T-helper 2 cell treated with Interferon-gamma antibody and Interleukin-4, amounts not matched to agents 100 ng/mL and 5 ng/mL, for 36 hours (primary cell): Measurements from ENCODE around the gene PPP1R7. TPM values are rescaled to one million over a fixed set of nuclear protein-coding genes. Genes with fewer than 3 reads are reported as not detected.

Experiments used
- intact Hi-C: fragments of 100-400 bp; cut with micrococcal nuclease; formaldehyde crosslinking; loops from one replicate; pipeline ENCODE4 v1.15.1; 2023
- total RNA-seq: library from RNA; stranded (reverse); gene quantifications from 2 replicates; pipeline ENCODE4 v1.2.3, GENCODE V29; 2022

PPP1R7 gene
- total RNA-seq, 1 donor from 2014 or later: 93.6 TPM

- intact Hi-C loops: no loop called here
These were observed 11.5 kb downstream of the PPP1R7 start for GRCh38 chr2:241161646-241162281.

DNA sequence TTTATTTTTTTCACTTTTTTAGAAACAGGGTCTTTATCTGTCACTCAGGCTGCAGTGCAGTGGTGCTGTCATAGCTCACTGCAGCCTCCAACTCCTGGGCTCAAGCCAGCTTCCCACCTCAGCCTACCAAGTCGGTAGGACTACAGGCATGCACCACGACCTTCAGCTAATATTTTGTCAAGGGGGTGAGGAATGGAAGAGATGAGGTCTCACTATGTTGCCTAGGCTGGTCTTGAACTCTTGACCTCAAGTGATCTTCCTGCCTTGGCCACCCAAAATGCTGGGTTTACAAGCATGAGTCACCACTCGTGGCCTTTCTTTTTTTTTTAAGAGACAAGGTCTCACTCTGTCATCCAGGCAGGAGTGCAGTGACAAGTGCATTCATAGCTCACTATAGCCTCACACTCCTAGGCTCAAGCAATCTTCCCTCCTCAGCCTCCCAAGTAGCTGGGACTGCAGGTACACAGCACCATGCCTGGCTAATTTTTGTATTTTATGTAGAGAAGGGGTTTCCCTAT, 13.4 kb downstream of the PPP1R7 start:
- intact Hi-C loops: no loop called here

DNA sequence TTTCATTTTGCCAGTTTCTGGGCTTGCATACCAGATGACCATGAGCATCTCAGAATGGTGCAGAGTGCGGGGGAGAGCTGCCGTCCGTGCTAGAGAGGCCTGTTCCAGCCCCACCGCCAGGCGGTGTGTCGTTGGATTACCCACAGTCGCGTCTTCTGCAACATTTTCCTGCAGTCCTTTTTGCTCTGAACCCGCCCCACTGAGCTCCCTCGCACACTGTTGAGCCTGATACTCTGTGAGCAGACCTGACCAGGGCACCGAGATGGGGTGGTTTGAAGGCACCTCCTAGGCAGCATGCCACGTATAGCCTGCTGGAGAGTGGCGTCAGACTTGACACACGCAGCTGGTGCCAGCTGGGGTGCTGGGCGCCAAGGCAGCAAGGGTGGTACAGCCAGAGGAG, 18.1 kb downstream of the PPP1R7 start:
- intact Hi-C loops: no loop called here

DNA sequence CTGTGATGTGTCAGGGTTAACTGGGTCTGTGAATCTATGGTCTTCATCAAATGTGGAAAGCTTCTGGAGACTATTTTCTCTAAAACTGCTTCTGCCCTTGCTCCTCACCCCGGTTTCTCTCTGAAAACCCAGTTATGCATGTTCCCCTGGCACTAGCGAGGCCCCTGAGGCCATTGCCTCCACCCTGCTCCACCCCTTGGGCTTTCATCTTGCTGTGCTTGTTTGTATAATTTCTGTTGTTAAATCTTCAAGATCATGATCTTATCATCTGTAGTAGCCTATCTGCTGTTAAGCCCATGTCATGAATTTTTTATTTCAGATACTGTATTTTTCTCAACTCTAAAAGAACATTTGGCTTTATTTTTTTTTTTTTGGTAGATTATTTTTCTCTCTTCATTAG, 23.3 kb downstream of the PPP1R7 start:
- intact Hi-C loops: no loop called here

DNA sequence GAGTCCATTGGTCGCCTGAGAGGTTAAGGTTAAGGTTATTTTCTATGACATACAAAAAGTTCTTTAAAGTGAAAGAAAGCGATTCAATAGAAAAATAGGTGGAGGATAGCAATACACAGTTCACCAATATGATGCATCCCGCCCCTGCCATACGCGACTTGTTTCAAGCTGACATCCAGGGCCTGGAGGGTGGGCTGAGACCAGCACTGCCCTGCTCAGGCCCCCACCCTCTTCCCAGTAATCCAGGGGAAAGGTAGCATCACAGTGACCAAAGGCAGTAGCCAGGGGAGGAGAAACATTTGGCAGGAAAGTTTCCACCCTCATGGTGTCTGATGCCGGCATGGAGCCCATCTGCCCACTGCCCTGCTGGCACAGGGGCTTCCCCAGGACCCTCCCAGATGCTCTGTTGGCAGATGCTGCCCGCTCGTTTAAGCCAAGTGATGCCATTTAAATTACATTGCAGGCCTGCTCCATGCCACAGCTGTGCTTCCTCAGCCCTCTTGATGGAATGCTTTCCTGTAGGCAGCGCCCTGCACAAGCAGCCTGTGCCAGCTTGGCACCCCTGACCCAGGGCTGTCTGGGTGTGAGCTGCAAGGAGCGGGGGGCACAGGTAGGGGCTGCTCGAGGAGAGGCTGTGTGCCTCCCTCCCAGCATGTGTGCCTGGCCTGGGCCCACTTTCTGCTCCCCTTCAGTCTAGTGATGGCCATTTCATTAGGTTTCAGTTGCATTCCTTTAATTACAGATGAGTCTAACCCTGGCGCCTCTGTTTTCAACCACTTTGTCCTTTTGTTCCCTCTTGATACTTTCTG, 27.5 kb downstream of the PPP1R7 start:
- intact Hi-C loops: no loop called here

DNA sequence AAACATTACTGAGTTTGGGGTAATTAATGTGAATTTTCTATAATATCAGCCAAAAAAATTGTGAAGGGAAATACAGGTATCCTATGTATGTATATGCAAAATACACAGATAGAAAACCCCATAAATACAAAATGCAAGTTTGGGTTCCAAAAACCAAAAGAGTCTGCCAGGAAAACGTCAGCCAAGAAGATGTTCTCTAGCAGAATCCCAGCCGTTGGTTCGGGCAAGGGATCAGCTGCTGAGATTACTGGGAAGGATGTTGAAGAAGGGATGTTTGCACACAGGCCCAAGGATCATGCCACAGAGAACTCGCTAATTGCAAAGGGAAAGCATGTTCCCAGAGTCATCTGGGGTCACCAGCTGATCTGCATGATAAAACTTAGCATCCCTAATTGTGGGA, 28.7 kb downstream of the PPP1R7 start:
- intact Hi-C loops: no loop called here

DNA sequence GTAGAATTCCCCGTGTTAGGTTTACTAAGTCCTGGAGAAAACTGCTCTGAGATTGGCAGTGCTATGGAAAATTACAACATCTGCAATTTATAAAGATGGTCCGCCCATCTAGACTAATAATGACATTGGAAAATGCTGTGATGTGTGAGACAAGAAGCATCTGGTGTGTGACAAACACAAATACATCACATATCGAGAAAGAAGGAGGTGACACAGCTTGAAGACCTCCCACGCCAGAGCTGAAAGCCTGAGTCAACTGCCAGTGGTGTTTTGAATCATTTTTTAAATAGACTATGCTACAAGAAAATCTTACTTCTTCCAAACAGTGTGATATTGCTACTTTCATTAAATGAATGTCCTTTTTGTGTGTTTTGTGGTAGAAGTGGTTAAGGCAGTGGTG, 29.6 kb downstream of the PPP1R7 start:
- intact Hi-C loops: no loop called here

GRCh38 chr2:241180495-241180894, 30.2 kb downstream of the PPP1R7 start:
- intact Hi-C loops: no loop called here

GRCh38 chr2:241182126-241182525, 31.9 kb downstream of the PPP1R7 start:
- intact Hi-C loops: no loop called here

- intact Hi-C loops: no loop called here
These were observed 32.4 kb downstream of the PPP1R7 start for GRCh38 chr2:241182531-241183133.

- intact Hi-C loops: no loop called here
These were observed 33.0 kb downstream of the PPP1R7 start for GRCh38 chr2:241183221-241183620.

DNA sequence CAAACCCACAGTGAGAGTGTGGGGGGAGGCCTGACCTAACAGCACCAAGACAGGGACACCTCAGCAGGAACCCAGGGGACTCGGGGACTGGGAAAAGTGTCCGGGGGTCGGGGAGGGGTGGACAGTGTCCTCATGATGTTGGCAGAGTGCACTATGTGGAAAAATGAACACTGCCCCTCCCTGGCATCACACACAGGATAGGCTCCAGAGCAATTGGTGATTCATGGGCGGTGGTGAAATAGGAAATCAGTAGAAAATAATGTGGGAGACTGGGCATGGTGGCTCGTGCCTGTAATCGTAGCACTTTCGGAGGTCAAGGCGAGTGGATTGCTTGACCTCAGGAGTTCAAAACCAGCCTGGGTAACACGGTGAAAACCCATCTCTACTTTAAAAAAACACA, 34.6 kb downstream of the PPP1R7 start:
- intact Hi-C loops: no loop called here

DNA sequence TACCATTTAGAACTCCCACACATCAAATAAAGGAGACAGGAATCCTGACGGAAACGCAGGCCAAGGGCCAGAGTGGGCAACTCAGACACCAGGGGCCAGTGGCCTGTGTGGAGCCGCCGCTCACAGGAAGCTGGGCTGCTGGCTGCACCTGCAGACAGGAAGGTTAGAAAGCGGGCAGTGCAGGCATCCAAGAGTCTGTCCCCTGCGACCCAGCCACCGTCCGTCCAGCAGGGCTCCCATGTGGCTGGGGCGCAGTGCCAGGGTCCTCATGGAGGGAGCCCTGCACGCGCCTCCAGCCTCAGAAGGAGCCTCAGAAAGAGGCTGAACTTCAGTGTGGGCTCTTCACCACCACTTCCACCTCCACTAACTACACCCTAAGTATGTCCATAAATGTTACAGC, 35.7 kb downstream of the PPP1R7 start:
- intact Hi-C loops: no loop called here

DNA sequence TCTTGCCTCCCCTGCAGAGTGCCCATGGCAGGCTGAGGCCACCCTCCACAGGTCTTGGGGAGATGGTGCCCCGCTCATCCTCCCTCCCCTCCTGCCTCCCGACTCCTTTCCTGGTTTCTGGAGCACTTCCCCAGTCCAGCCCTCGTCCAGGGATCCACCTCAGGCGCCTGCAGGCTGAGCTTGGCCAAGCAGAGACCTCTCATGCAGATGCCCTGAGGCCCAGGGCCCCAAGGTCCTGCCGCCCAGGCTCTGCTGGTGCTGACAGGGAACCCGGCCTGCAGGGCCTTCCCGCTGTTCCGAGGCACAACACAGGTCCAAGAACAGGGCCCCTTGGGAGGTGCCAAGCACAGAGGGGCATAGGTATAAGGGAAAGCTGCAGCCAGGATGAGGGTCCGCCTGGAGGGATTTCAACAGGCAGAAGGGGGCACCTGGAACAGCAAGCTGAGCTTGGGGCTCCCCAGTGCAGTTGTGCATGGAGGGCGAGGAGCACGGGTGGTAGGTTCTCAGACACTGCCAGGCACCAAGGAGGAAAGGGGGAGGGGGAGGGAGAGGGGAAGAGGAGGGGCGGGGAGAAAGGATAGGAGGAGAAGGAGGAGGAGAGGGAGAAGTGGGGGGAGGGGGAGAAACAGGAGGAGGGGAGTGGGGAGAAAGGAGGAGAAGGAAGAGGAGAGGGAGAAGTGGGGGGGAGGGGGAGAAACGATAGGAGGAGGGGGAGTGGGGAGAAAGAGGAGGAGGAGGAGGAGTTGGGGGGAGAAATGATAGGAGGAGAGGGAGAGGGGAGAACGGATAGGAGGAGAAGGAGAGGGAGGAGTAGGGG, 37.0 kb downstream of the PPP1R7 start:
- intact Hi-C loops: no loop called here

DNA sequence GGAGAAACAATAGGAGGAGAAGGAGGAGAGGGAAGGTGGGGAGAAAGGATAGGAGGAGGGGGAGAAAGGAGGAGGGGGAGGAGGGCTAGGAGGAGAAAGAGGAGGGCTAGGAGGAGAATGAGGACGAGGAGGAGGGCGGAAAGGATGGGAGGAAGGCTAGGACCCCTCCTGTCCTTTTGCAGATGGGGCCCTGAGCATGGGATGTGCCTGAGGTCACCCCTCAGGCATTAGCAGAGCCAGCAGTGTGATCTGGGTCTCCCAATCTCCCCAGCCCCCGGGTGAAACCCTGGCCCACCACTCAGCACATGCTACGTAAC, 37.6 kb downstream of the PPP1R7 start:
- intact Hi-C loops: no loop called here

- intact Hi-C loops: no loop called here
These were observed 38.3 kb downstream of the PPP1R7 start, which contains the start of gene ANO7 for GRCh38 chr2:241188361-241189092. TSS of gene ANO7 (plus strand) at chr2:241188677. CDS start at chr2:241190064, 1,387 bp downstream.

GRCh38 chr2:241189093-241189855, 39.0 kb downstream of the PPP1R7 start:
- intact Hi-C loops: no loop called here

DNA sequence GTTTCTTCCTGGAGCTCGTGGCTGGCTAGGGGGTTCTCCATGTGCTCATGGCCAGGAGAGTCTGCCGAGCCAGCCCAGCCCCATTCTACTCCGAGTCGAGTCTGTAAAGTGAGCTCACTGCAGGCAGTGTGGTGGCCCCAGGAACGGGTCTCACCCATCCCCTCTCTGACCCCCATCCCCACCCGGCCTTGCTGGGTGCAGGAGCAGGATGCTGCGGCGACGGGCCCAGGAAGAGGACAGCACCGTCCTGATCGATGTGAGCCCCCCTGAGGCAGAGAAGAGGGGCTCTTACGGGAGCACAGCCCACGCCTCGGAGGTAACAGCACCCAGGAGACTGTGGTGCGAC, 39.6 kb downstream of the PPP1R7 start:
- intact Hi-C loops: no loop called here

- intact Hi-C loops: no loop called here
These were observed 40.2 kb downstream of the PPP1R7 start for GRCh38 chr2:241190291-241190981.

GRCh38 chr2:241191081-241191480, 40.8 kb downstream of the PPP1R7 start:
- intact Hi-C loops: no loop called here
